Panc1 (cell line): Measurements from ENCODE around the gene SLC6A15. TPM values are rescaled to one million over a fixed set of nuclear protein-coding genes. Genes with fewer than 3 reads are reported as not detected.

ENCODE experiments used
- ATAC-seq: fragments of 200-7000 bp; cut with Tn5 transposase; 2 replicates; pipeline ENCODE4 v1.9.1; 2020; ENCODE audit warnings: mild to moderate bottlenecking, moderate library complexity
- BruUV-seq: library from RNA; stranded (reverse); fragments of 400-500 nt; replicated peaks from 2 replicates; lab custom pipeline; 2021; lab: Mats Ljungman, UMichigan
- CTCF ChIA-PET: fragments of 300-600 bp; sonication (Branson Sonifier 250); formaldehyde crosslinking; loops from one replicate; lab custom pipeline; 2022; ENCODE audit warnings: antibody characterized with exemption; lab: Charles Lee
- POLR2A ChIA-PET: fragments of 300-600 bp; sonication (Branson Sonifier 250); formaldehyde crosslinking; loops from one replicate; lab custom pipeline; 2022; ENCODE audit warnings: antibody characterized with exemption; lab: Charles Lee
- DNase-seq: peaks from one replicate; pipeline ENCODE4 v3.0.0-alpha.2; 2010; ENCODE audit warnings: low read depth, low spot score
- H3K27ac ChIP-seq: 2 replicates; pipeline ENCODE4 v1.5.1; 2011; ENCODE audit warnings: mild to moderate bottlenecking, low read length, inconsistent platforms
- H3K27me3 ChIP-seq: fragments of 200-500 bp; sonication (Bioruptor generic); 2 replicates; pipeline ENCODE4 v1.6.0; 2014; ENCODE audit warnings: low read length, inconsistent platforms; ENCODE audit not compliant: control insufficient read depth, insufficient read depth
- H3K36me3 ChIP-seq: fragments of 200-500 bp; sonication (Bioruptor generic); 2 replicates; pipeline ENCODE4 v1.5.1; 2014; ENCODE audit warnings: inconsistent platforms, mild to moderate bottlenecking, low read length, moderate library complexity; ENCODE audit not compliant: control insufficient read depth, insufficient read depth
- H3K4me1 ChIP-seq: 2 replicates; pipeline ENCODE4 v1.5.1; 2011; ENCODE audit warnings: inconsistent platforms, mild to moderate bottlenecking, low read length, moderate library complexity; ENCODE audit not compliant: control insufficient read depth, insufficient read depth
- H3K4me3 ChIP-seq, 2 experiments: 2 replicates each; pipeline ENCODE4 v1.5.1; 2011 to 2012; ENCODE audit warnings: low read depth in 2 of 2, low read length in 2 of 2, mild to moderate bottlenecking in 2 of 2, inconsistent platforms in 1 of 2, moderate library complexity in 1 of 2
- H3K9me3 ChIP-seq: fragments of 200-500 bp; sonication (Bioruptor generic); 2 replicates; pipeline ENCODE4 v1.5.1; 2014; ENCODE audit warnings: low read depth, mild to moderate bottlenecking, inconsistent platforms, low read length, moderate library complexity; ENCODE audit not compliant: control insufficient read depth, insufficient read depth
- POLR2AphosphoS5 ChIP-seq: IDR thresholded peaks from 2 replicates; pipeline ENCODE4 v1.6.1; 2012; ENCODE audit warnings: mild to moderate bottlenecking, low read depth, low read length, moderate library complexity
- SIN3A ChIP-seq: IDR thresholded peaks from 2 replicates; pipeline ENCODE4 v1.6.1; 2012; ENCODE audit warnings: low read depth, mild to moderate bottlenecking, low read length, moderate library complexity, borderline replicate concordance; ENCODE audit not compliant: insufficient read depth
- TCF7L2 ChIP-seq: IDR thresholded peaks from 2 replicates; pipeline ENCODE4 v1.6.1; 2011; ENCODE audit warnings: mild to moderate bottlenecking, low read depth, low read length, inconsistent platforms
- in situ Hi-C: cut with HindIII; loops from 2 replicates; pipeline ENCODE4 v1.10.0; 2016; ENCODE audit warnings: low sequenced_read_pairs, low pct_unique_long_range_greater_than_20kb
- intact Hi-C: fragments of 100-400 bp; cut with micrococcal nuclease; formaldehyde crosslinking; loops from one replicate; pipeline ENCODE4 v1.10.0; 2022; ENCODE audit not compliant: unreplicated experiment
- total RNA-seq: library from RNA; stranded (reverse); gene quantifications from one replicate; pipeline ENCODE4 v1.2.1, GENCODE V29; 2021; ENCODE audit not compliant: unreplicated experiment
- TF ChIP-seq, protein P1 (sequence below), 2 experiments: IDR thresholded peaks; 2 replicates each; pipeline ENCODE4 v1.6.1; 2011 to 2012; ENCODE audit warnings: low read depth in 2 of 2, control low read depth in 1 of 2, low read length in 1 of 2, mild to moderate bottlenecking in 1 of 2, moderate library complexity in 1 of 2; ENCODE audit not compliant: insufficient read depth in 1 of 2
- TF ChIP-seq, protein P2 (sequence below): fragments of 450-650 bp; IDR thresholded peaks from 2 replicates; pipeline ENCODE4 v1.5.1; 2017; ENCODE audit warnings: mild to moderate bottlenecking

The SLC6A15 gene
- total RNA-seq, 1 experiment from 2014 or later, result 0.36 TPM

DNA sequence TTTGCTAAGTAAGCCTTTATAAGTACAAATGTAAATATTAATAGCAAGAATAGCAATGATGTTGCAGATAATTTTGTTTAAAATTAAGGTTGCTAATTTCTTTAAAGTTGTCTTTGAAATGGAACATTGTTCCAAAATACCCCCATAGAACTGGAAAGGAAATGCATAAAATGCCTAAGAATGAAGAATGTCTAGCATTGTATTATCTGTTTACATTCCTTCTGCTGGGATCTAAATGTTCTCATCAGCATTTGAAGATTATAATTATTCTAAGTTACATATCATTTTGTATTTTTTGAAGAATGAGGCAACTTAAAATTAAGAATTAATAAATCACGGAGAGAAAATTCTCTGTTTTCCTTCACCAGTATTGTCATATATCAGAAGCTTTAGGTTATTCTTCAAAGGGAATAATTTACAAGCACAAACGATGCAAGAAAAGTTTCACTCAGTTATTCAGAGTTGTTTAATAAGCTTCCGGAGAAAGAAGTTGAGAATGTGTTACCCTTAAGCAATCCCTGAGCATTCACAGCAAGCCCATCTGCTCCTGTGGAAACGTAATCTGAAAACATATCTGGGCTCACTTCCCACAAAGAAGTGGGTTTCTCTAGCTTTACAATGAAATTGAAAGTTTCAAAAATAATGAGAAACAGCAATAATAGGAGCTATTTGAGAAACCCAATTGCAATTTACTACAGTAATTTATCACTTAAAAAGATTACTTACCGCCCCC is 21.3 kb downstream of the SLC6A15 start:
- intact Hi-C loops (no loop called here), in situ Hi-C loops (no loop called here)
- TF ChIP-seq POLR2AphosphoS5, result no peak
- TF ChIP-seq TCF7L2, result no peak
- TF ChIP-seq SIN3A, result no peak
- TF ChIP-seq, protein P1, sequence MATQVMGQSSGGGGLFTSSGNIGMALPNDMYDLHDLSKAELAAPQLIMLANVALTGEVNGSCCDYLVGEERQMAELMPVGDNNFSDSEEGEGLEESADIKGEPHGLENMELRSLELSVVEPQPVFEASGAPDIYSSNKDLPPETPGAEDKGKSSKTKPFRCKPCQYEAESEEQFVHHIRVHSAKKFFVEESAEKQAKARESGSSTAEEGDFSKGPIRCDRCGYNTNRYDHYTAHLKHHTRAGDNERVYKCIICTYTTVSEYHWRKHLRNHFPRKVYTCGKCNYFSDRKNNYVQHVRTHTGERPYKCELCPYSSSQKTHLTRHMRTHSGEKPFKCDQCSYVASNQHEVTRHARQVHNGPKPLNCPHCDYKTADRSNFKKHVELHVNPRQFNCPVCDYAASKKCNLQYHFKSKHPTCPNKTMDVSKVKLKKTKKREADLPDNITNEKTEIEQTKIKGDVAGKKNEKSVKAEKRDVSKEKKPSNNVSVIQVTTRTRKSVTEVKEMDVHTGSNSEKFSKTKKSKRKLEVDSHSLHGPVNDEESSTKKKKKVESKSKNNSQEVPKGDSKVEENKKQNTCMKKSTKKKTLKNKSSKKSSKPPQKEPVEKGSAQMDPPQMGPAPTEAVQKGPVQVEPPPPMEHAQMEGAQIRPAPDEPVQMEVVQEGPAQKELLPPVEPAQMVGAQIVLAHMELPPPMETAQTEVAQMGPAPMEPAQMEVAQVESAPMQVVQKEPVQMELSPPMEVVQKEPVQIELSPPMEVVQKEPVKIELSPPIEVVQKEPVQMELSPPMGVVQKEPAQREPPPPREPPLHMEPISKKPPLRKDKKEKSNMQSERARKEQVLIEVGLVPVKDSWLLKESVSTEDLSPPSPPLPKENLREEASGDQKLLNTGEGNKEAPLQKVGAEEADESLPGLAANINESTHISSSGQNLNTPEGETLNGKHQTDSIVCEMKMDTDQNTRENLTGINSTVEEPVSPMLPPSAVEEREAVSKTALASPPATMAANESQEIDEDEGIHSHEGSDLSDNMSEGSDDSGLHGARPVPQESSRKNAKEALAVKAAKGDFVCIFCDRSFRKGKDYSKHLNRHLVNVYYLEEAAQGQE (IDR thresholded peaks at IDR 0.05; ENCODE audit: insufficient read depth in 1 of 2, low read depth in 2 of 2, low read length in 1 of 2), result no peak
- TF ChIP-seq, protein P2, sequence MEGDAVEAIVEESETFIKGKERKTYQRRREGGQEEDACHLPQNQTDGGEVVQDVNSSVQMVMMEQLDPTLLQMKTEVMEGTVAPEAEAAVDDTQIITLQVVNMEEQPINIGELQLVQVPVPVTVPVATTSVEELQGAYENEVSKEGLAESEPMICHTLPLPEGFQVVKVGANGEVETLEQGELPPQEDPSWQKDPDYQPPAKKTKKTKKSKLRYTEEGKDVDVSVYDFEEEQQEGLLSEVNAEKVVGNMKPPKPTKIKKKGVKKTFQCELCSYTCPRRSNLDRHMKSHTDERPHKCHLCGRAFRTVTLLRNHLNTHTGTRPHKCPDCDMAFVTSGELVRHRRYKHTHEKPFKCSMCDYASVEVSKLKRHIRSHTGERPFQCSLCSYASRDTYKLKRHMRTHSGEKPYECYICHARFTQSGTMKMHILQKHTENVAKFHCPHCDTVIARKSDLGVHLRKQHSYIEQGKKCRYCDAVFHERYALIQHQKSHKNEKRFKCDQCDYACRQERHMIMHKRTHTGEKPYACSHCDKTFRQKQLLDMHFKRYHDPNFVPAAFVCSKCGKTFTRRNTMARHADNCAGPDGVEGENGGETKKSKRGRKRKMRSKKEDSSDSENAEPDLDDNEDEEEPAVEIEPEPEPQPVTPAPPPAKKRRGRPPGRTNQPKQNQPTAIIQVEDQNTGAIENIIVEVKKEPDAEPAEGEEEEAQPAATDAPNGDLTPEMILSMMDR, result no peak
- H3K27me3 ChIP-seq, result no peaks in the 10 kb centered on the region
- ChIA-PET CTCF (no interaction called here), POLR2A (no interaction called here)
- H3K4me1 ChIP-seq, result no peaks in the 10 kb centered on the region
- DNase-seq (no peak), ATAC-seq (no peak)
- H3K36me3 ChIP-seq, result no peaks in the 10 kb centered on the region
- no peaks in the 10 kb centered on the region for H3K9me3 ChIP-seq
- no peak overlapping the region for H3K27ac ChIP-seq
- no TSS peak for BruUV-seq
- no peak overlapping the region for H3K4me3 ChIP-seq

DNA sequence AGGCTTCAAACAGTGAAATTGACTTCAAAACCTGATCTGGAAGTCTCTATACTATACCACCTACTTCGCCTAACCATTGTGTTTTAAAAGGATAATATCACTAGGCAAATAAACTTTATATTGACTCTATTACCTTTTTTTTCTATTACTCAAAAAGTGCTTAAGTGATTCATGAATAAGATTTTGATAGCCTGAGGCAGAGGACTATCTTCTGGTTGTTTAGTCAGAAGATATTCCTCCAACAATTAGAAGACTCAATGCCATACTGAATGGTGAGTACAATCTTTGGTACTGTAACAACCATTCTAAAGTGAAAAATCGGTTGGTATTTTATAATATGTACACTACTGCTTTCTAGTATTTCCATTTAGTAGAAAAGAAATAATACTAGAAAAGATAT is 22.8 kb downstream of the SLC6A15 start:
- no peak overlapping the region for H3K4me3 ChIP-seq
- POLR2A ChIA-PET, result no interaction called here
- no peaks in the 10 kb centered on the region for H3K4me1 ChIP-seq
- no peaks in the 10 kb centered on the region; the same call in 1 of the 2 replicates for H3K36me3 ChIP-seq
- CTCF ChIA-PET, result no interaction called here
- DNase-seq (no peak), ATAC-seq (no peak)
- no peaks in the 10 kb centered on the region for H3K27me3 ChIP-seq
- intact Hi-C loops, result no loop called here
- H3K9me3 ChIP-seq, result no peaks in the 10 kb centered on the region
- in situ Hi-C loops, result no loop called here
- no peak overlapping the region for H3K27ac ChIP-seq
- TF ChIP-seq SIN3A (no peak), TCF7L2 (no peak), POLR2AphosphoS5 (no peak)
- TF ChIP-seq, protein P1 (IDR thresholded peaks at IDR 0.05; ENCODE audit: insufficient read depth in 1 of 2, low read depth in 2 of 2, low read length in 1 of 2), result no peak
- TF ChIP-seq, protein P2, result no peak
- BruUV-seq, result no TSS peak
